Measurements from ENCODE around the gene PARM1.

Gene PARM1

DNA sequence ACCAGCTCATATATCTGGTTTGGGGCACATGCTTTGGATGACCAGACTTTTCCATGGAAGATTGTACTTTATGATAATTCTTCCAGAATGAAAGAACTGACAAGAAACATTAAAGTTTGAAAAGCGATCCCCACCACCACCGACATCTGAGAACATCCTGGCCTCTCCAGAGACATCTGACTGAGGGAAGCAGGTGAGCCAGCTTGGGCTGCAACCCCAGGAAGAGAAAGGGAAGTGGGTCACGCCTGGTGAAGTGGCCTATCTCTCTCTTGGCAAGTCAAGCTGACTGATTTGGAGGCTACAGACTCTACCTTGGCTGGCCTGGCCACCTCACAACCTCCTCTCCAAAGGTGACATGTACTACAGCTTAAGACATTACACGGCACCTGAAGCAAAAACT, 20.7 kb downstream of the PARM1 start:
- POLR2A ChIA-PET = no interaction called here
- CTCF ChIA-PET = interaction anchor here (1.3 kb wide), 1 partner anchor 10 kb away, joined by 4 read pairs; no protein-coding TSS in a partner anchor
- TF ChIP-seq, protein P1, sequence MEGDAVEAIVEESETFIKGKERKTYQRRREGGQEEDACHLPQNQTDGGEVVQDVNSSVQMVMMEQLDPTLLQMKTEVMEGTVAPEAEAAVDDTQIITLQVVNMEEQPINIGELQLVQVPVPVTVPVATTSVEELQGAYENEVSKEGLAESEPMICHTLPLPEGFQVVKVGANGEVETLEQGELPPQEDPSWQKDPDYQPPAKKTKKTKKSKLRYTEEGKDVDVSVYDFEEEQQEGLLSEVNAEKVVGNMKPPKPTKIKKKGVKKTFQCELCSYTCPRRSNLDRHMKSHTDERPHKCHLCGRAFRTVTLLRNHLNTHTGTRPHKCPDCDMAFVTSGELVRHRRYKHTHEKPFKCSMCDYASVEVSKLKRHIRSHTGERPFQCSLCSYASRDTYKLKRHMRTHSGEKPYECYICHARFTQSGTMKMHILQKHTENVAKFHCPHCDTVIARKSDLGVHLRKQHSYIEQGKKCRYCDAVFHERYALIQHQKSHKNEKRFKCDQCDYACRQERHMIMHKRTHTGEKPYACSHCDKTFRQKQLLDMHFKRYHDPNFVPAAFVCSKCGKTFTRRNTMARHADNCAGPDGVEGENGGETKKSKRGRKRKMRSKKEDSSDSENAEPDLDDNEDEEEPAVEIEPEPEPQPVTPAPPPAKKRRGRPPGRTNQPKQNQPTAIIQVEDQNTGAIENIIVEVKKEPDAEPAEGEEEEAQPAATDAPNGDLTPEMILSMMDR (IDR thresholded peaks at IDR 0.05; ENCODE audit: insufficient read depth, low read length, missing control alignments) = no peak
- no peak for DNase-seq (ENCODE audit: low read depth, low spot score)
- no peak overlapping the region for H3K4me3 ChIP-seq (ENCODE audit: low read depth, low read length)

DNA sequence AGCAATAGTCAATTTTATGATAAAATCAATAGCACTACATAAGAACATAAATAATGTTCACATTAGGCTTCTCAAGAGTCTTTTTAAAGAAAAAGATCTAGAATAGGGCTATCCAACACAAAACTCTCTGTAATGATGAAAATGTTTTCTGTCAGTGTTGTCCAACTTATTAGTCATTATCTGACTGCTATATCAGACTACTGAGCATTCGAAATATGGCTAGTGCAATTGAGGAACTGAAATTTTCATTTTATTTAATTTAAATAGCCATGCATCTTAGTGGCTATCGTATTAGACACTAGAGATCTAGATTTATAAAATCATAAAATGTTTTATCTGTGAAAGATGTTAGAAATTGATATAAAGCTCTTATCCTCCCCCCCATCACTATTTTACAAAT, 26.0 kb downstream of the PARM1 start:
- TF ChIP-seq, protein P1 (IDR thresholded peaks at IDR 0.05; ENCODE audit: insufficient read depth, low read length, missing control alignments) = no peak
- no peak for DNase-seq (ENCODE audit: low read depth, low spot score)
- POLR2A ChIA-PET = no interaction called here
- CTCF ChIA-PET = no interaction called here
- no peak overlapping the region for H3K4me3 ChIP-seq (ENCODE audit: low read depth, low read length)

DNA sequence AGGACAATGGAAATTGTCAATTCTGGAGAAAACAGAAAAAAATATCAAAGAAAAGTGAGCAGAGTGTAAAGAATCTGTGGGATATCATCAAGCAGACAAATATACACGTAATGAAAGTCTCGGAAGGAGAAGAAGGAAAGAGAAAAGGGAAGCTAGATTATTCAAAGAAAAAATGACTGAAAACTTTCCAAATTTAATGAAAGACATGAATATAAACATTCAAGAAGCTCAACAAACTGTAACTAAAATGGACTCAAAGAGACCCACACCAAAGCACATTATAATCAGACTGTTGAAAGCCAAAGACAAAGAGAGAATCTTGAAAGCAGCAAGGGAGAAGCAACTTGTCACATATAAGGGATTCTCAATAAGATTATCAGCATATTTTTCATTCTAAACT, 28.3 kb downstream of the PARM1 start:
- POLR2A ChIA-PET = no interaction called here
- TF ChIP-seq, protein P1 (IDR thresholded peaks at IDR 0.05; ENCODE audit: insufficient read depth, low read length, missing control alignments) = no peak
- no peak for DNase-seq (ENCODE audit: low read depth, low spot score)
- CTCF ChIA-PET = no interaction called here
- no peak overlapping the region for H3K4me3 ChIP-seq (ENCODE audit: low read depth, low read length)

DNA sequence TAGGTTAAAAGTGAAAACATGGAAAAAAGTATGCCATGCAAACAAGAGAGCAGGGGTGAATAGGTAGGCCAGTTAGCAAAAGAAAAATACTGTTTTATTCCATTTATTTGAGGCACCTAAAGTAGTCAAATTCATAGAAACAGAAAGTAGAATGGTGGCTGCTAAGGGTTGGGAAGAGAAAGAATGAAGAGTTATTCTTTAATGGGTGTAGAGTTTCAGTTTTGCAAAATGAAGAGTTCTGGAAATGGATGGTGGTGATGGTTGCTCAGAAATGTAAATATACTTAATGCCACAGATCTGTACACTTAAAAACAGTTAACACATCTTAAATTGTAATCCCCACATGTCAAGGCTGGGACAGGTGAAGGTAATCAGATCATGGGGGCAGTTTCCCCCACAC, 29.7 kb downstream of the PARM1 start:
- ChIA-PET CTCF (no interaction called here), POLR2A (no interaction called here)
- H3K4me3 ChIP-seq (ENCODE audit: low read depth, low read length) = no peak overlapping the region
- no peak for DNase-seq (ENCODE audit: low read depth, low spot score)
- TF ChIP-seq, protein P1 (IDR thresholded peaks at IDR 0.05; ENCODE audit: insufficient read depth, low read length, missing control alignments) = no peak

DNA sequence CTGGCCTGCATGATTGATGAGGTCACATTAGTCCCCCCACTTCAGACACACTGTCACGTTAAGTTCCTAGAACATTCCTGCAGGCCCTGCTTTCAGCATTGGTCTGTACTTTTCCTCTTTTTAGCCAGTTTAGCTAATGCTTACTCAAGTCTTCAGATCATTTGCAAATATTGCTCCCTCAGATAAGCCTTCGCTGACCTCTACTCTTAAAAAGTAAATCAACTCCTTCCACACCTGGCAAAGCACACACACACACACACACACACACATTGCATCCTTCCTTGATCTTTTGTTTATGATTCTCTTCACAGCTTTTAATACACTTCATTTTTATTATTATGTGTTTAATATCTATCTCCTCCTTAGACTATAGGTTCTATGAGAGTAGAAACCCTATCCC, 31.4 kb downstream of the PARM1 start:
- no peak overlapping the region for H3K4me3 ChIP-seq (ENCODE audit: low read depth, low read length)
- POLR2A ChIA-PET = no interaction called here
- no peak for DNase-seq (ENCODE audit: low read depth, low spot score)
- TF ChIP-seq, protein P1 (IDR thresholded peaks at IDR 0.05; ENCODE audit: insufficient read depth, low read length, missing control alignments) = no peak
- CTCF ChIA-PET = no interaction called here

DNA sequence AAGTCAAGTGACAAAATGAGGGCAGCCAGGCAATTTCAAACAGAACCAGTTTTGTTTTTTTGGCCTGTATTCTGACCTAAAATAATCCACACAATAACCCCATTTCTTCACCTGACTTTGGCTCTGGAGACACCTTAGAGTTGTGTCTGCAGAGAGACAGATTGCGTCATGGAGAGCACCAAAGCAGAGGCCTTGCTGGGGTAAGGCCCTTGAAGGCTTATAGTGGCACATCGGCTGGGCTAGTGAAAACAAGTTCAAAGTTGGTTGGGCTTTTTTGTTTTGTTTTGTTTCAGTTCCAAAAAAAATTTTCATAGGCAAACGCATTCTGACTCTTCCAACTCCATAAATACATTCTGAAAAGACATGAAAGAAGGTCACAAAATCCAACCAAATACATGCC, 34.4 kb downstream of the PARM1 start:
- H3K4me3 ChIP-seq (ENCODE audit: low read depth, low read length) = no peak overlapping the region
- ChIA-PET POLR2A (no interaction called here), CTCF (no interaction called here)
- TF ChIP-seq, protein P1 (IDR thresholded peaks at IDR 0.05; ENCODE audit: insufficient read depth, low read length, missing control alignments) = no peak
- no peak for DNase-seq (ENCODE audit: low read depth, low spot score)
